Neuronal stem cell (in vitro differentiated cells): ENCODE results near the gene LSAMP.

ENCODE experiments used
- DNase-seq: peaks from one replicate; pipeline ENCODE4 v3.0.0-alpha.2; 2013; ENCODE audit warnings: low spot score
- H2AFZ ChIP-seq: one replicate; pipeline ENCODE4 v1.6.1; 2013; ENCODE audit warnings: mild to moderate bottlenecking, low read length, inconsistent platforms
- H2AK5ac ChIP-seq: 2 replicates; pipeline ENCODE4 v1.6.1; 2013; ENCODE audit warnings: low read depth, mild to moderate bottlenecking, inconsistent platforms, low read length, moderate library complexity, mixed read lengths
- H2BK120ac ChIP-seq: 2 replicates; pipeline ENCODE4 v1.6.1; 2013; ENCODE audit warnings: low read depth, mild to moderate bottlenecking, inconsistent platforms, low read length, moderate library complexity, mixed read lengths
- H2BK12ac ChIP-seq: one replicate; pipeline ENCODE4 v1.6.1; 2013; ENCODE audit warnings: low read length, inconsistent platforms
- H2BK15ac ChIP-seq: 2 replicates; pipeline ENCODE4 v1.6.1; 2013; ENCODE audit warnings: mild to moderate bottlenecking, low read length, inconsistent platforms, mixed read lengths
- H2BK5ac ChIP-seq: one replicate; pipeline ENCODE4 v1.6.1; 2013; ENCODE audit warnings: inconsistent platforms, mild to moderate bottlenecking, low read length, moderate library complexity
- H3K14ac ChIP-seq: one replicate; pipeline ENCODE4 v1.6.1; 2013; ENCODE audit warnings: low read length, inconsistent platforms
- H3K18ac ChIP-seq: 2 replicates; pipeline ENCODE4 v1.6.1; 2013; ENCODE audit warnings: low read length, inconsistent platforms
- H3K23ac ChIP-seq: 2 replicates; pipeline ENCODE4 v1.6.1; 2013; ENCODE audit warnings: low read depth, mild to moderate bottlenecking, mixed read lengths, low read length, inconsistent platforms; ENCODE audit not compliant: poor library complexity
- H3K27ac ChIP-seq: replicated peaks from 3 replicates; pipeline ENCODE4 v1.5.1; 2013; ENCODE audit warnings: low read length, inconsistent platforms
- H3K27me3 ChIP-seq, 3 experiments: 2 replicates each; pipeline ENCODE4 v1.6.1; 2013; ENCODE audit warnings: low read length in 3 of 3, mild to moderate bottlenecking in 2 of 3, inconsistent platforms in 1 of 3, low read depth in 1 of 3, mixed read lengths in 1 of 3, moderate library complexity in 1 of 3; ENCODE audit not compliant: control insufficient read depth in 3 of 3, insufficient read depth in 3 of 3
- H3K36me3 ChIP-seq, 2 donors: replicated peaks in 1 of 2; 2 replicates each; pipeline ENCODE4 v1.6.1; 2013; ENCODE audit warnings: low read length in 2 of 2; ENCODE audit not compliant: control insufficient read depth in 2 of 2, insufficient read depth in 2 of 2
- H3K4ac ChIP-seq: 2 replicates; pipeline ENCODE4 v1.6.1; 2013; ENCODE audit warnings: inconsistent platforms, mild to moderate bottlenecking, low read length, moderate library complexity
- H3K4me1 ChIP-seq, 2 donors: 1 replicate in 1 of 2; 2 replicates in 1 of 2; pipeline ENCODE4 v1.6.1; 2013; ENCODE audit warnings: low read length in 2 of 2, low read depth in 1 of 2; ENCODE audit not compliant: control insufficient read depth in 2 of 2, insufficient read depth in 1 of 2
- H3K4me2 ChIP-seq: one replicate; pipeline ENCODE4 v1.6.1; 2013; ENCODE audit warnings: mild to moderate bottlenecking, low read length, inconsistent platforms; ENCODE audit not compliant: insufficient read depth, poor library complexity, severe bottlenecking
- H3K4me3 ChIP-seq, 2 donors: 2 replicates each; pipeline ENCODE4 v1.5.1; 2013; ENCODE audit warnings: low read length in 2 of 2, mild to moderate bottlenecking in 2 of 2, inconsistent platforms in 1 of 2, moderate library complexity in 1 of 2
- H3K79me1 ChIP-seq: one replicate; pipeline ENCODE4 v1.6.1; 2013; ENCODE audit warnings: low read depth, mild to moderate bottlenecking, inconsistent platforms, low read length, moderate library complexity
- H3K9ac ChIP-seq: one replicate; pipeline ENCODE4 v1.6.1; 2013; ENCODE audit warnings: mild to moderate bottlenecking, low read depth, low read length, inconsistent platforms; ENCODE audit not compliant: poor library complexity
- H3K9me3 ChIP-seq, 2 donors: replicated peaks in 1 of 2; 2 replicates each; pipeline versions ENCODE3 to v1.6.1; 2013; ENCODE audit warnings: low read length in 2 of 2, mild to moderate bottlenecking in 2 of 2, inconsistent platforms in 1 of 2, low read depth in 1 of 2, mixed read lengths in 1 of 2, moderate library complexity in 1 of 2; ENCODE audit not compliant: control insufficient read depth in 2 of 2, insufficient read depth in 1 of 2
- H4K8ac ChIP-seq: one replicate; pipeline ENCODE4 v1.6.1; 2013; ENCODE audit warnings: low read depth, mild to moderate bottlenecking, inconsistent platforms, low read length, moderate library complexity
- H4K91ac ChIP-seq: one replicate; pipeline ENCODE4 v1.6.1; 2013; ENCODE audit warnings: low read length, low read depth, mild to moderate bottlenecking, inconsistent platforms; ENCODE audit not compliant: poor library complexity
- WGBS, 2 donors: extraction: QIAGEN DNeasy Blood & Tissue Kit; methylation state at CpG; one replicate each; pipeline ENCODE4 v1.1.7; 2013; ENCODE audit warnings: missing lambda C conversion rate in 2 of 2, mixed read lengths in 1 of 2; ENCODE audit not compliant: insufficient read length in 2 of 2, insufficient replicate concordance in 1 of 2; ENCODE audit errors: extremely low coverage in 2 of 2; 5-methylcytosine and 5-hydroxymethylcytosine counted together

LSAMP gene

DNA sequence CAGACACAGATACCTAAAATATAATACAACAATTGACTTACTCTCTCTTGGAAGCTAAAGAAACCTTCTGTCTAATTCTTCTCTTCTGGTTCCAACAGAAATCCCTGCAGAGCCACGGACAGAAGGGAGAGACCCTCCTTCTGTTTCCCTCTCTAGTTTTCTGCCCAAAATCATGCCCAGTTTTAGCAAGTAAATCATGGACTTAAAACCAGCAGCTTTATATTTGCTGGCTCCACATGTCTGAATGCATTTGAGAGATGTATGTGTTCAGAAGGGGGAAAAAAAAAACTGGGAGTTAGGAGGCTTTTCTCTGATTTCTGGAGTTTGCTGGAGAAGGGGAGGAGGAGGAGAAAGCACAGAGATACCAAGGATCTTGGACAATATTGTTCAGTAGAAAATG, 147.1 kb downstream of the LSAMP start:
- DNase-seq = no peak
- Histone ChIP-seq H3K79me1 (no peaks in the 10 kb centered on the region), H3K4me1 (peaks cover 1 to 2% of the 10 kb centered on the region in 2 donors), H3K14ac (no peak overlapping the region), H2BK15ac (no peak overlapping the region), H3K4me2 (no peak overlapping the region), H3K4me3 (no peak overlapping the region), H4K91ac (no peak overlapping the region), H3K27me3 (no peaks in the 10 kb centered on the region), H2AK5ac (no peak overlapping the region), H2BK120ac (no peak overlapping the region), H3K23ac (no peak overlapping the region), H3K9me3 (no peaks in the 10 kb centered on the region), H3K36me3 (no peaks in the 10 kb centered on the region), H2BK5ac (no peak overlapping the region), H3K18ac (no peak overlapping the region), H2AFZ (no peak overlapping the region), H3K27ac (no peak overlapping the region), H3K9ac (no peak overlapping the region), H4K8ac (no peak overlapping the region), H2BK12ac (no peak overlapping the region), H3K4ac (no peak overlapping the region)
- no CpG with 5 or more reads among the region's 1 CpG for WGBS, 2 donors

DNA sequence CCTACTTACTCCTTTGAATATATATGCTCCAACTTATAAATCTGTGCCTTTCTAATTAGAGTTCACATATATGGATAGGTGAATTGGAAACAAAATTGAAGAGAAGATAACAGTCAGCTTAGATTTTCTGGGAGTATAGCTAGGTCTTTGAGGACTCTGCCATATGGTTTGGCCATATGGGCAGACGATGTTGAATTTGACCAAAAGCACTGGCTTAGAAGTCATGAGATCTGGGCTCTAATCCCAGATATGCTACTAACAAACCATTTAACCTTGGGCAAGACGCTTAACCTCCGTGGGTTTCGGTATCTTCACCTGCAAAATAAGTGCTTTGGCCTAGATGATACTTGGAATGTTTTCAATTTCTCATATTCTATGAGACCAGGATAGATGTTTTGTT, 154.1 kb downstream of the LSAMP start:
- no peaks in the 10 kb centered on the region for H3K9me3 ChIP-seq
- DNase-seq = no peak
- no peak overlapping the region for H3K4me2 ChIP-seq
- no peaks in the 10 kb centered on the region for H3K27me3 ChIP-seq
- no peaks in the 10 kb centered on the region for H3K36me3 ChIP-seq
- H3K14ac ChIP-seq = no peak overlapping the region
- H3K79me1 ChIP-seq = no peaks in the 10 kb centered on the region
- H3K4me1 ChIP-seq = peaks cover 0 to 4% of the 10 kb centered on the region in 2 donors
- H2BK5ac ChIP-seq = no peak overlapping the region
- H4K8ac ChIP-seq = no peak overlapping the region
- H3K4ac ChIP-seq = no peak overlapping the region
- no CpG with 5 or more reads among the region's 4 CpGs for WGBS, 2 donors
- H2AFZ ChIP-seq = no peak overlapping the region
- no peak overlapping the region for H3K18ac ChIP-seq
- no peak overlapping the region for H2BK15ac ChIP-seq
- H2BK12ac ChIP-seq = no peak overlapping the region
- H2BK120ac ChIP-seq = no peak overlapping the region
- no peak overlapping the region for H4K91ac ChIP-seq
- no peak overlapping the region for H3K27ac ChIP-seq
- H2AK5ac ChIP-seq = no peak overlapping the region
- H3K9ac ChIP-seq = no peak overlapping the region
- H3K4me3 ChIP-seq = no peak overlapping the region
- no peak overlapping the region for H3K23ac ChIP-seq

DNA sequence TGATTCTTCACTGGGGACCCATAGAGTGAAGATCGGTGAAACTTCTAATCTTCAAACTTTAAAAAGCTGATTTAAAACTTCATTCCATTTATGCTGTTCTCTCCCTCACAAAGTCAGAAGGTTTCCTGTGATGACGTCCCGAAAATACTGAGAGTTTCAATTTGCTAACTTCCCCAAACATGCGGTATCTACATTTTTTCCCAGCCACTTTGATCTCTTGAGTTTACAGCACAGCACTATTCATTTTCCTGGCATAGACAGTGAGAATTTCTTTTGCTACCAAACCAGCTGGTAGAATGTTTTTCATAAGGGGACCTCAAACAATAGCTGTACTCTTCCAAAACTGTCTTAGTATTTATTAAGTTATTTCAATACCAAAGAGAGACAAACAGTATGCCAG, 156.8 kb downstream of the LSAMP start:
- peaks cover 0 to 4% of the 10 kb centered on the region in 2 donors for H3K4me1 ChIP-seq

DNA sequence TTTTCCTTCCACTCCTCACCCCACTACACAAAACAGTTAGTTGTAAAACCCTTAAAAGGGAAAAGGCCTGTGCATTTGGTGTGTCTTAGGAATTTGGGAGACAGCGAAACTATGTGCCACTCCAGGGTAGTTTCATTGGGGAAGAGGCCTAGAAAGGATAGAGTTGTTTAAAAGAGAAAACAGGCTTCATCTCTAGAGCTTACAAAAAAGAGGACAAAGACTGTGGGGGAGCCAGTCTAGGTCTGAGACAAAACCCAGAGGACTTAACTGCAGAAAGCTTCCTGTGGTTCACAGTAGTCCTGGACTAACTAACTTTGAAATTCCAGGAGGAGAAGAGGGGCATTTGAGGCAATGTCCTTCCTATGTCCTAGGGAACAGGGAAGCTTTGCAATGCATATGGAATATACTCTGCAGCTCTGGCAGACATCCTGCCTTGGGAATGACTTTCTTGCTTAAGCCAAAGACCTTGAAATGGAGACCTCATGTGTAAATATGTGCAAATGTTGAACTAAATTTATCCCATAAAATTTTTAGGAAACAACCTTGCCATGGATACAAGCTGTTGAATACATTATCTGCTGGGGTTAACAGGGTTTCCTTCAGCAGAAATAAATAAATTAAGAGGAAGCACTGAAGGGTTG, 159.4 kb downstream of the LSAMP start:
- no peaks in the 10 kb centered on the region for H3K79me1 ChIP-seq
- DNase-seq = no peak

More for the DNA sequence above, 156.8 kb downstream of the LSAMP start:
- Histone ChIP-seq H2AK5ac (no peak overlapping the region), H3K27me3 (no peaks in the 10 kb centered on the region), H3K36me3 (no peaks in the 10 kb centered on the region), H2BK12ac (no peak overlapping the region), H2BK15ac (no peak overlapping the region), H3K79me1 (no peaks in the 10 kb centered on the region), H3K27ac (no peak overlapping the region), H3K4me3 (no peak overlapping the region), H3K4ac (no peak overlapping the region), H3K4me2 (no peak overlapping the region), H2BK120ac (no peak overlapping the region), H3K9ac (no peak overlapping the region), H2AFZ (no peak overlapping the region), H3K18ac (no peak overlapping the region), H3K23ac (no peak overlapping the region), H4K8ac (no peak overlapping the region), H3K9me3 (no peaks in the 10 kb centered on the region), H3K14ac (no peak overlapping the region), H2BK5ac (no peak overlapping the region), H4K91ac (no peak overlapping the region)
- no peak for DNase-seq
- no CpG with 5 or more reads among the region's 4 CpGs for WGBS, 2 donors

More for the DNA sequence above, 159.4 kb downstream of the LSAMP start:
- Histone ChIP-seq H2BK120ac (no peak overlapping the region), H3K18ac (no peak overlapping the region), H2BK15ac (no peak overlapping the region), H3K27ac (no peak overlapping the region), H4K8ac (no peak overlapping the region), H2AFZ (no peak overlapping the region), H3K27me3 (no peaks in the 10 kb centered on the region), H3K9me3 (no peaks in the 10 kb centered on the region), H3K4me3 (no peak overlapping the region), H3K9ac (no peak overlapping the region), H3K23ac (no peak overlapping the region), H3K4me2 (no peak overlapping the region), H2AK5ac (no peak overlapping the region), H3K36me3 (no peaks in the 10 kb centered on the region), H2BK12ac (no peak overlapping the region), H4K91ac (no peak overlapping the region), H3K14ac (no peak overlapping the region), H3K4ac (no peak overlapping the region), H3K4me1 (peaks cover 0 to 5% of the 10 kb centered on the region in 2 donors), H2BK5ac (no peak overlapping the region)
- WGBS, 2 donors = no CpG with 5 or more reads among the region's 1 CpG
